Astrocyte (in vitro differentiated cells and primary cell): ENCODE measurements around the gene MEIOB. TPM values are rescaled to one million over a fixed set of nuclear protein-coding genes. Genes with fewer than 3 reads are reported as not detected.

Experiments used
- DNase-seq: peaks from one replicate; pipeline ENCODE4 v3.0.0-alpha.2; 2010; ENCODE audit warnings: low read depth
- FAIRE-seq: peaks from 2 replicates; lab custom pipeline; 2011; peaks lifted over from hg19 to GRCh38; lab: Jason Lieb, UNC
- H2AFZ ChIP-seq: 2 replicates; pipeline ENCODE4 v1.6.0; 2012; ENCODE audit warnings: low read depth, low read length, inconsistent platforms
- H3K27ac ChIP-seq: 2 replicates; pipeline ENCODE4 v1.5.1; 2011; ENCODE audit warnings: low read depth, low read length, inconsistent platforms
- H3K27me3 ChIP-seq: 2 replicates; pipeline ENCODE4 v1.6.0; 2011; ENCODE audit warnings: low read length, inconsistent platforms; ENCODE audit not compliant: insufficient read depth
- H3K36me3 ChIP-seq: 2 replicates; pipeline ENCODE4 v1.5.1; 2011; ENCODE audit warnings: low read length, inconsistent platforms; ENCODE audit not compliant: insufficient read depth
- H3K4me1 ChIP-seq: 2 replicates; pipeline ENCODE4 v1.5.1; 2011; ENCODE audit warnings: low read length, inconsistent platforms; ENCODE audit not compliant: insufficient read depth
- H3K4me2 ChIP-seq: 2 replicates; pipeline ENCODE4 v1.6.0; 2012; ENCODE audit warnings: low read length, inconsistent platforms
- H3K4me3 ChIP-seq: 2 replicates; pipeline ENCODE4 v1.5.1; 2011; ENCODE audit warnings: low read depth, mild to moderate bottlenecking, low read length, inconsistent platforms; ENCODE audit not compliant: insufficient read depth
- H3K79me2 ChIP-seq: 2 replicates; pipeline ENCODE4 v1.6.0; 2012; ENCODE audit warnings: mild to moderate bottlenecking, low read length, inconsistent platforms; ENCODE audit not compliant: insufficient read depth
- H3K9ac ChIP-seq: 2 replicates; pipeline ENCODE4 v1.6.0; 2012; ENCODE audit warnings: mild to moderate bottlenecking, low read length, inconsistent platforms
- H3K9me3 ChIP-seq: 2 replicates; pipeline ENCODE4 v1.5.1; 2012; ENCODE audit warnings: low read depth, mild to moderate bottlenecking, low read length, inconsistent platforms; ENCODE audit not compliant: insufficient read depth
- H4K20me1 ChIP-seq: 2 replicates; pipeline ENCODE4 v1.6.0; 2012; ENCODE audit warnings: low read length, inconsistent platforms; ENCODE audit not compliant: insufficient read depth
- H3K27ac Mint-ChIP-seq: one replicate; pipeline ENCODE4 v1.8.0; 2021; ENCODE audit warnings: mild to moderate bottlenecking, mixed read lengths; ENCODE audit not compliant: unreplicated experiment
- H3K27me3 Mint-ChIP-seq: one replicate; pipeline ENCODE4 v1.8.0; 2021; ENCODE audit warnings: low read depth, mixed read lengths; ENCODE audit not compliant: unreplicated experiment
- H3K36me3 Mint-ChIP-seq: one replicate; pipeline ENCODE4 v1.8.0; 2021; ENCODE audit warnings: low read depth, mixed read lengths; ENCODE audit not compliant: unreplicated experiment
- H3K4me1 Mint-ChIP-seq: one replicate; pipeline ENCODE4 v1.8.0; 2021; ENCODE audit warnings: low read depth, mixed read lengths; ENCODE audit not compliant: unreplicated experiment
- H3K4me3 Mint-ChIP-seq: one replicate; pipeline ENCODE4 v1.8.0; 2021; ENCODE audit warnings: mild to moderate bottlenecking, moderate library complexity, mixed read lengths; ENCODE audit not compliant: unreplicated experiment
- H3K9me3 Mint-ChIP-seq: one replicate; pipeline ENCODE4 v1.8.0; 2021; ENCODE audit warnings: mild to moderate bottlenecking, mixed read lengths; ENCODE audit not compliant: unreplicated experiment
- EZH2 ChIP-seq: IDR thresholded peaks from 2 replicates; pipeline ENCODE4 v1.6.1; 2012; ENCODE audit warnings: mild to moderate bottlenecking, low read length, inconsistent platforms; ENCODE audit not compliant: insufficient read depth
- total RNA-seq: library from RNA; stranded (reverse); gene quantifications from 2 replicates; pipeline ENCODE4 v1.2.1, GENCODE V29; 2021
- TF ChIP-seq, protein P1 (sequence below): IDR thresholded peaks from 2 replicates; pipeline ENCODE4 v1.5.1; 2011; ENCODE audit warnings: low read depth, mild to moderate bottlenecking, inconsistent platforms, low read length, moderate library complexity; ENCODE audit not compliant: insufficient read depth

The MEIOB gene
- total RNA-seq, 1 donor from 2014 or later = 0.16 TPM

DNA sequence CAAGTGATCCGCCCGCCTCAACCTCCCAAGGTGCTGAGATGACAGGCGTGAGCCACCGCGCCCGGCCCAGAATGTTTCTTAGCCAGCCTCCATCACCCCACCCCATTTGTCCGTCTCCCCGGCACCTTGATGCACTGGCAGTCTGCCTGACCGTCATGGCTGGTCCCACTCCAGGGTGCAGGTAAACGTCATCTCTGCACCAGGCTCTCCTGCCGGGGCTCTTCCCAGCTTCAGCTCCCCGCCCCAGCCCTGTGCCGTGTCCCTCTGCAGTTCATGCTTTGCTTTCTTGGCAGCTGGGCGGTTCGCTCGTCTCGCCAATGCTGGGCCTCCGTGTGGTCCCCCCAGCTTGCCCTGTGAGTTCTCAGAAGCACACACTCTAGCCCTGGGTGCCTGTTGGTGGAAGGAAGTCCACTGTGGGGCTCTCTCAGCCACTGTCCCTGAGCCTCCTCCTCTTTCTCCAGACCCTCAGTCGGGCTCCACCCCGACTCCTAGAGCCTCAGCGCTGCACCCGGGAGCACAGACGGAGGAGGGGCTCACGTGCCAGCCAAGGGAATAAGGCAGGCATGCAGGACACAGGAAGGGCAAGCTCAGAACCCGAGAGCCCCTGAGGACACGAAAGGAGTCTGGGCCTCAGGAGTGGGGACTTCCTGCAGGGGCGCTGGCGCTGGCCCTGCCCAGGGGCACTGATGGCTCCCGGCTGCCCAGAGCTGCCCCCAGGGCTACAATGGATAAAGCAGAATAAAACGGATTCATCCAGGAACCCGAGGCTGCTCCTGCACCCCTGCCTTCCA lies 34.3 kb upstream of the MEIOB start:
- no peaks in the 10 kb centered on the region for H3K4me1 ChIP-seq
- no peak overlapping the region for H3K4me2 ChIP-seq
- TF ChIP-seq, protein P1, sequence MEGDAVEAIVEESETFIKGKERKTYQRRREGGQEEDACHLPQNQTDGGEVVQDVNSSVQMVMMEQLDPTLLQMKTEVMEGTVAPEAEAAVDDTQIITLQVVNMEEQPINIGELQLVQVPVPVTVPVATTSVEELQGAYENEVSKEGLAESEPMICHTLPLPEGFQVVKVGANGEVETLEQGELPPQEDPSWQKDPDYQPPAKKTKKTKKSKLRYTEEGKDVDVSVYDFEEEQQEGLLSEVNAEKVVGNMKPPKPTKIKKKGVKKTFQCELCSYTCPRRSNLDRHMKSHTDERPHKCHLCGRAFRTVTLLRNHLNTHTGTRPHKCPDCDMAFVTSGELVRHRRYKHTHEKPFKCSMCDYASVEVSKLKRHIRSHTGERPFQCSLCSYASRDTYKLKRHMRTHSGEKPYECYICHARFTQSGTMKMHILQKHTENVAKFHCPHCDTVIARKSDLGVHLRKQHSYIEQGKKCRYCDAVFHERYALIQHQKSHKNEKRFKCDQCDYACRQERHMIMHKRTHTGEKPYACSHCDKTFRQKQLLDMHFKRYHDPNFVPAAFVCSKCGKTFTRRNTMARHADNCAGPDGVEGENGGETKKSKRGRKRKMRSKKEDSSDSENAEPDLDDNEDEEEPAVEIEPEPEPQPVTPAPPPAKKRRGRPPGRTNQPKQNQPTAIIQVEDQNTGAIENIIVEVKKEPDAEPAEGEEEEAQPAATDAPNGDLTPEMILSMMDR = no peak
- TF ChIP-seq EZH2 = no peak

DNA sequence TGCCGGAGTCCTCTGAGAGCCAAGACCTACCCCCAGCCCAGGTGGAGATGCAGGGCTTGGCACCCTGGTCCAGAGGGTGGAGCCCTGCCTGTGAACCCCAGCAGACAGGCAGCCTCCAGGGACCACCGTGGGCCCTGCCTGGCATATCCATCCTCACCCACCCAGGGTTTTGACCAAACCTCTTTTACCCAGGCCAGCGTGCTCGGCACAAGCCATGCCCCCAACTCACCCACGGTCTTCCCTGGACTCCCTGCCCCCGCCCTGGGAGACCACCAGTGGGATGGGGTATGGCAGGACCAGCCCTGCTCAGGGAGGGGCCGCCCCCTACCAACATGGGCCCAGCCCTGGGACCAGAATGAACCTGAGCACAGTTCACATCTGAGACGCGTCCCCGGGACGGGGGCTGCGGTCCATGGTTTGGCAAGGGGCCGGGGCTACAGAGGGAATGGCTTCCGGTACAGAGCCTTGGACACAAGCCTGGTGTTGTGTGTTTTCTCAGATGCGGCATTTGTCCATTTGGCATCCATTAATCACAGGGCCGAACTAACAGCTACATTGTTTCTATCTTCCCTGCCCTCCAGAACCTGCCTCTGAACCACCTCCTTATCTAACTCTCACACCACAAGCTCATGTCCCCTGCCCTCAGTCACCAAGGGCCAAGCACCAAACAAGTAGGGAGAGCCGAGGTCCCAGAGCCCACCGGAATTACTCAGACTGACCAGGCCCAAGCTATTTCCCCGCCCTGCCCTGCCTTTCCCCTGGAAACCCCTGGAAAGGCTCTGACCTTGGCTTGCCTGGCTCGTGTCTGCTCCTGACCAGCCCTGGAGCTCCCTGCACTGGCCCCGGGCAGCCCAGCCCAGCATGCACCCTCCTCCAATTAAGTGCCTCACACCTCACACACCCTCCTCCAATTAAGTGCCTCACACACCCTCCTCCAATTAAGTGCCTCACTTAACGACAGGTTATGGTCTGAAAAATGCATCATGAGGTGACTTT lies 32.2 kb upstream of the MEIOB start:
- Histone ChIP-seq H3K9me3 (no peaks in the 10 kb centered on the region), H2AFZ (no peak overlapping the region), H3K4me3 (no peak overlapping the region), H4K20me1 (no peaks in the 10 kb centered on the region), H3K4me2 (no peak overlapping the region), H3K27ac (no peak overlapping the region), H3K36me3 (no peaks in the 10 kb centered on the region), H3K4me1 (no peaks in the 10 kb centered on the region), H3K79me2 (no peaks in the 10 kb centered on the region), H3K9ac (no peak overlapping the region), H3K27me3 (peaks cover 18% of the 10 kb centered on the region)
- TF ChIP-seq EZH2 = peak; percentile 31
- TF ChIP-seq, protein P1 = no peak
- Mint-ChIP-seq H3K9me3 (no peaks in the 10 kb centered on the region), H3K4me3 (no peak overlapping the region), H3K27ac (no peak overlapping the region), H3K36me3 (no peaks in the 10 kb centered on the region), H3K4me1 (peaks cover 3% of the 10 kb centered on the region), H3K27me3 (peaks cover 43% of the 10 kb centered on the region)
- no peak for FAIRE-seq
- peak; percentile 11 for DNase-seq

More for the DNA sequence above, 34.3 kb upstream of the MEIOB start:
- Histone ChIP-seq H3K36me3 (no peaks in the 10 kb centered on the region), H2AFZ (no peak overlapping the region), H4K20me1 (no peaks in the 10 kb centered on the region), H3K27ac (no peak overlapping the region), H3K9ac (no peak overlapping the region), H3K4me3 (no peak overlapping the region), H3K9me3 (no peaks in the 10 kb centered on the region), H3K27me3 (peaks cover 18% of the 10 kb centered on the region), H3K79me2 (no peaks in the 10 kb centered on the region)
- no peak for DNase-seq
- Mint-ChIP-seq H3K27me3 (peaks cover 31% of the 10 kb centered on the region), H3K4me3 (no peak overlapping the region), H3K36me3 (no peaks in the 10 kb centered on the region), H3K9me3 (no peaks in the 10 kb centered on the region), H3K4me1 (peaks cover 3% of the 10 kb centered on the region), H3K27ac (no peak overlapping the region)
- FAIRE-seq = no peak
